SK-N-SH (cell line): ENCODE measurements around the gene CHST11. TPM values are rescaled to one million over a fixed set of nuclear protein-coding genes. Genes with fewer than 3 reads are reported as not detected.

Experiments used
- CTCF ChIA-PET: fragments of 300-600, 350-600 bp; formaldehyde crosslinking; extraction: SDS; loops from one replicate; lab custom pipeline; 2021; lab: Yijun Ruan, JAX
- POLR2A ChIA-PET: fragments of 350-600 bp; sonication (Branson Sonifier 250); formaldehyde crosslinking; extraction: SDS; loops from one replicate; lab custom pipeline; 2020; ENCODE audit warnings: antibody characterized with exemption, inconsistent platforms; lab: Yijun Ruan, JAX
- DNase-seq: peaks from one replicate; pipeline ENCODE4 v3.0.0; 2012
- H2AFZ ChIP-seq: fragments of 200-600 bp; sonication (generic); 2 replicates; pipeline ENCODE4 v1.8.1; 2016; ENCODE audit warnings: antibody characterized with exemption, mild to moderate bottlenecking, low read depth
- H3F3A ChIP-seq: fragments of 200-600 bp; sonication (generic); replicated peaks from 2 replicates; pipeline ENCODE3; 2016; ENCODE audit warnings: antibody characterized with exemption, mild to moderate bottlenecking; ENCODE audit not compliant: insufficient read depth
- H3K27ac ChIP-seq, 2 experiments: fragments of 200-500 bp in 1 of 2; fragments of 200-600 bp in 1 of 2; sonication (Bioruptor generic) in 1 of 2; sonication (generic), shearing (Covaris generic) in 1 of 2; 2 replicates each; pipeline versions ENCODE4 v1.5.1 to v1.6.1; 2014 to 2016; ENCODE audit warnings: low read depth in 2 of 2, inconsistent platforms in 1 of 2, low read length in 1 of 2, mild to moderate bottlenecking in 1 of 2, mixed read lengths in 1 of 2
- H3K27me3 ChIP-seq: fragments of 200-600 bp; sonication (generic), shearing (Covaris generic); 2 replicates; pipeline ENCODE4 v1.6.1; 2016; ENCODE audit warnings: mixed run types; ENCODE audit not compliant: insufficient read depth
- H3K36me3 ChIP-seq, 2 experiments: fragments of 200-500 bp in 1 of 2; fragments of 200-600 bp in 1 of 2; sonication (Bioruptor generic) in 1 of 2; sonication (generic) in 1 of 2; replicated peaks in 1 of 2; 2 replicates each; pipeline versions ENCODE3 to v1.5.1; 2014 to 2016; ENCODE audit warnings: low read length in 1 of 2, mild to moderate bottlenecking in 1 of 2; ENCODE audit not compliant: insufficient read depth in 2 of 2, control insufficient read depth in 1 of 2
- H3K4me1 ChIP-seq, 2 experiments: fragments of 200-500 bp in 1 of 2; fragments of 200-600 bp in 1 of 2; sonication (Bioruptor generic) in 1 of 2; sonication (generic), shearing (Covaris generic) in 1 of 2; 2 replicates each; pipeline versions ENCODE4 v1.5.1 to v1.6.1; 2014 to 2016; ENCODE audit warnings: low read depth in 1 of 2, low read length in 1 of 2, mixed run types in 1 of 2; ENCODE audit not compliant: insufficient read depth in 2 of 2, control insufficient read depth in 1 of 2
- H3K4me2 ChIP-seq: fragments of 200-600 bp; sonication (generic), shearing (Covaris generic); 2 replicates; pipeline ENCODE4 v1.6.1; 2017; ENCODE audit warnings: mixed run types
- H3K4me3 ChIP-seq, 2 experiments: fragments of 200-500 bp in 1 of 2; fragments of 200-600 bp in 1 of 2; sonication (Bioruptor generic) in 1 of 2; sonication (generic), shearing (Covaris generic) in 1 of 2; 2 replicates each; pipeline versions ENCODE4 v1.5.1 to v1.8.1; 2014 to 2016; ENCODE audit warnings: low read depth in 2 of 2, inconsistent platforms in 1 of 2, low read length in 1 of 2, mild to moderate bottlenecking in 1 of 2, mixed read lengths in 1 of 2, moderate library complexity in 1 of 2
- H3K79me2 ChIP-seq: fragments of 200-600 bp; sonication (generic); 2 replicates; pipeline ENCODE4 v1.8.1; 2017; ENCODE audit warnings: mild to moderate bottlenecking; ENCODE audit not compliant: insufficient read depth
- H3K9ac ChIP-seq: fragments of 200-600 bp; sonication (generic); 2 replicates; pipeline ENCODE4 v1.6.1; 2017; ENCODE audit warnings: mixed run types
- H3K9me2 ChIP-seq: fragments of 200-600 bp; sonication (generic); 2 replicates; pipeline ENCODE4 v1.6.1; 2017; ENCODE audit warnings: mixed run types
- H3K9me3 ChIP-seq: fragments of 200-600 bp; sonication (generic); 2 replicates; pipeline ENCODE4 v1.6.1; 2017; ENCODE audit warnings: mixed run types, mild to moderate bottlenecking, moderate library complexity
- H4K20me1 ChIP-seq: fragments of 200-600 bp; sonication (generic); 2 replicates; pipeline ENCODE4 v1.6.1; 2017; ENCODE audit warnings: mild to moderate bottlenecking, mixed run types; ENCODE audit not compliant: insufficient read depth
- CHD2 ChIP-seq: fragments of 150-350 bp; IDR thresholded peaks from 2 replicates; pipeline ENCODE4 v1.6.1; 2018; ENCODE audit warnings: low read length; ENCODE audit not compliant: partially characterized antibody
- ELF1 ChIP-seq: IDR thresholded peaks from 2 replicates; pipeline ENCODE4 v1.4.0; 2012
- EZH2phosphoT487 ChIP-seq: fragments of 200-600 bp; sonication (generic); IDR thresholded peaks from 2 replicates; pipeline ENCODE4 v1.6.1; 2017; ENCODE audit warnings: low read depth, mixed run types, mild to moderate bottlenecking, antibody characterized with exemption, moderate library complexity, borderline replicate concordance
- GABPA ChIP-seq: IDR thresholded peaks from 2 replicates; pipeline ENCODE4 v1.4.0; 2012; ENCODE audit warnings: low read depth, mild to moderate bottlenecking
- GATA2 ChIP-seq: sonication (generic); formaldehyde crosslinking; IDR thresholded peaks from 2 replicates; pipeline ENCODE4 v1.5.0; 2020; ENCODE audit warnings: mild to moderate bottlenecking, missing genetic modification reagents
- MEF2A ChIP-seq: IDR thresholded peaks from 2 replicates; pipeline ENCODE4 v1.4.0; 2012; ENCODE audit warnings: low read depth, borderline replicate concordance
- MXI1 ChIP-seq: IDR thresholded peaks from 2 replicates; pipeline ENCODE4 v1.6.1; 2012; ENCODE audit warnings: mild to moderate bottlenecking, low read depth, low read length, improper control_type of control experiment
- POLR2AphosphoS5 ChIP-seq: IDR thresholded peaks from 2 replicates; pipeline ENCODE4 v1.6.1; 2012; ENCODE audit warnings: low read depth, low read length
- RAD21 ChIP-seq: IDR thresholded peaks from 2 replicates; pipeline ENCODE4 v1.6.1; 2012; ENCODE audit warnings: mild to moderate bottlenecking, low read length
- SIN3A ChIP-seq: IDR thresholded peaks from 2 replicates; pipeline ENCODE4 v1.6.1; 2012; ENCODE audit warnings: low read depth, mild to moderate bottlenecking, low read length, moderate library complexity, borderline replicate concordance
- TCF12 ChIP-seq: IDR thresholded peaks from 2 replicates; pipeline ENCODE4 v1.4.0; 2012
- WGBS: methylation state at CpG from one replicate; pipeline ENCODE4 v1.1.6; 2017; ENCODE audit warnings: low lambda C conversion rate; 5-methylcytosine and 5-hydroxymethylcytosine counted together
- polyA plus RNA-seq, 3 experiments: library from polyadenylated mRNA; depleted of rRNA; stranded (reverse); fragments of >200 nt; gene quantifications; 2 replicates each; pipeline ENCODE4 v1.2.3, GENCODE V29; 2012
- TF ChIP-seq, protein P1 (sequence below): IDR thresholded peaks from 2 replicates; pipeline ENCODE4 v1.4.0; 2012; ENCODE audit warnings: low read depth, borderline replicate concordance
- TF ChIP-seq, protein P2 (sequence below): fragments of 200-600 bp; sonication (generic); IDR thresholded peaks from 2 replicates; pipeline ENCODE4 v1.6.1; 2017; ENCODE audit warnings: antibody characterized with exemption, mild to moderate bottlenecking, moderate library complexity
- TF ChIP-seq, protein P3 (sequence below): IDR thresholded peaks from 2 replicates; pipeline ENCODE4 v1.4.0; 2012; ENCODE audit warnings: low read depth
- TF ChIP-seq, protein P4 (sequence below): IDR thresholded peaks from 2 replicates; pipeline ENCODE4 v1.4.0; 2012; ENCODE audit warnings: low read depth, borderline replicate concordance

The CHST11 gene
- polyA plus RNA-seq, 1 of the 3 experiments (the other 2 are of a cell fraction) = 18.6 TPM

DNA sequence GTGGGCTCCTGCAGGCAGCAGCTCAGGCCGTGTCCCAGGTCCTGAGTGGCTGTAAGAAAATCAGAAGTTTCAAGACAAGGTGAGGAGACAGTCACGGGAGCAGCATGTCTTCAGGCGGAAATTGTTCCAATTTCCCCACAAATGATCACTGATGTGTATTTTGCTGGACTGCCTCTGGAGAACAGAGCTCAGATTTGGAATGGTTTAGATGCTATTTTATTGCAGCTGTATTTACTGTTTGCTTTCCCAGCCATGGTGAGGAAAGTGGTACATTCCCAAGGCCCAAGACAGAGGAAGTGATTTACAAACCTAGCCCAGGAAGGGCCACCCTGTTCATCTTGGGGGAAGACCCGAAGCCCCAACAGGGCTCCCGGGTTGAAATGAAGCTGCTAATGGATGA is 195.6 kb downstream of the CHST11 start:
- H3K79me2 ChIP-seq = no peaks in the 10 kb centered on the region
- H3K4me2 ChIP-seq = no peak overlapping the region
- H3K9me2 ChIP-seq = no peaks in the 10 kb centered on the region
- no peak overlapping the region for H2AFZ ChIP-seq
- WGBS = 93% methylated on average over 4 of the region's 5 CpGs
- ChIA-PET POLR2A (interaction anchor here (0.7 kb wide), 1 partner anchor 90 kb away, joined by 3 read pairs; no protein-coding TSS in a partner anchor), CTCF (interaction anchor here (0.9 to 2.6 kb wide), 3 partner anchors 58 to 271 kb away, joined by 3 to 8 read pairs (median 3); no protein-coding TSS in a partner anchor)
- no peak for DNase-seq
- no peaks in the 10 kb centered on the region for H3K9me3 ChIP-seq
- no peak overlapping the region for H3K27ac ChIP-seq
- H3F3A ChIP-seq = no peaks in the 10 kb centered on the region
- H3K36me3 ChIP-seq = no peaks in the 10 kb centered on the region
- no peaks in the 10 kb centered on the region for H4K20me1 ChIP-seq
- no peak overlapping the region for H3K9ac ChIP-seq
- peaks cover 0 to 36% of the 10 kb centered on the region in 2 experiments; a peak in 2 of 4 replicates for H3K4me1 ChIP-seq
- no peak overlapping the region for H3K4me3 ChIP-seq
- H3K27me3 ChIP-seq = no peaks in the 10 kb centered on the region
- TF ChIP-seq, protein P1, sequence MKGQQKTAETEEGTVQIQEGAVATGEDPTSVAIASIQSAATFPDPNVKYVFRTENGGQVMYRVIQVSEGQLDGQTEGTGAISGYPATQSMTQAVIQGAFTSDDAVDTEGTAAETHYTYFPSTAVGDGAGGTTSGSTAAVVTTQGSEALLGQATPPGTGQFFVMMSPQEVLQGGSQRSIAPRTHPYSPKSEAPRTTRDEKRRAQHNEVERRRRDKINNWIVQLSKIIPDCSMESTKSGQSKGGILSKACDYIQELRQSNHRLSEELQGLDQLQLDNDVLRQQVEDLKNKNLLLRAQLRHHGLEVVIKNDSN = no peak

DNA sequence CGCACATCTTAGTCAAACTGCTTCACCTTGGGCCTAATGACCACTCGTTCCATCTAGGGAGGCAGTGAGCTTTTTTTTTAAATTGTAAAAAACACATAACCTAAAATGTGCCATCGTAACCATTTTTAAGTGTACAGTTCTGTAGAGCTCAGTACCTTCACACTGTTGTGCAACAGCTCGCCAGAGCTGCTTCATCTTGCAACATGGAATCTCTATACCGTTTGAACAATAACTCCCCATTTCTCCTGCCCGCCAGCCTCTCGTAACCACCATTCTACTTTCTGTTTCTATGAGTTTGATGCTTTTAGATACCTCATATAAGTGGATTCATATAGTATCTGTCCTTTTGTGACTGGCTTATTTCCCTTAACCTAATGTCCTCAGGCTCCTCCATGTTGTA is 196.2 kb downstream of the CHST11 start:
- POLR2A ChIA-PET = interaction anchor here (0.7 kb wide), 1 partner anchor 90 kb away, joined by 3 read pairs; no protein-coding TSS in a partner anchor
- no peak overlapping the region for H3K4me2 ChIP-seq
- TF ChIP-seq GATA2 = no peak
- no peak for TF ChIP-seq RAD21
- TF ChIP-seq POLR2AphosphoS5 = no peak
- no peak for TF ChIP-seq SIN3A
- TF ChIP-seq TCF12 = no peak
- TF ChIP-seq GABPA = no peak
- TF ChIP-seq ELF1 = no peak
- TF ChIP-seq EZH2phosphoT487 = no peak
- TF ChIP-seq, protein P2, sequence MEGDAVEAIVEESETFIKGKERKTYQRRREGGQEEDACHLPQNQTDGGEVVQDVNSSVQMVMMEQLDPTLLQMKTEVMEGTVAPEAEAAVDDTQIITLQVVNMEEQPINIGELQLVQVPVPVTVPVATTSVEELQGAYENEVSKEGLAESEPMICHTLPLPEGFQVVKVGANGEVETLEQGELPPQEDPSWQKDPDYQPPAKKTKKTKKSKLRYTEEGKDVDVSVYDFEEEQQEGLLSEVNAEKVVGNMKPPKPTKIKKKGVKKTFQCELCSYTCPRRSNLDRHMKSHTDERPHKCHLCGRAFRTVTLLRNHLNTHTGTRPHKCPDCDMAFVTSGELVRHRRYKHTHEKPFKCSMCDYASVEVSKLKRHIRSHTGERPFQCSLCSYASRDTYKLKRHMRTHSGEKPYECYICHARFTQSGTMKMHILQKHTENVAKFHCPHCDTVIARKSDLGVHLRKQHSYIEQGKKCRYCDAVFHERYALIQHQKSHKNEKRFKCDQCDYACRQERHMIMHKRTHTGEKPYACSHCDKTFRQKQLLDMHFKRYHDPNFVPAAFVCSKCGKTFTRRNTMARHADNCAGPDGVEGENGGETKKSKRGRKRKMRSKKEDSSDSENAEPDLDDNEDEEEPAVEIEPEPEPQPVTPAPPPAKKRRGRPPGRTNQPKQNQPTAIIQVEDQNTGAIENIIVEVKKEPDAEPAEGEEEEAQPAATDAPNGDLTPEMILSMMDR = no peak
- no peak for TF ChIP-seq MXI1
- no peak for TF ChIP-seq CHD2
- TF ChIP-seq, protein P3, sequence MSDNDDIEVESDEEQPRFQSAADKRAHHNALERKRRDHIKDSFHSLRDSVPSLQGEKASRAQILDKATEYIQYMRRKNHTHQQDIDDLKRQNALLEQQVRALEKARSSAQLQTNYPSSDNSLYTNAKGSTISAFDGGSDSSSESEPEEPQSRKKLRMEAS = no peak
- TF ChIP-seq MEF2A = no peak
- TF ChIP-seq, protein P4, sequence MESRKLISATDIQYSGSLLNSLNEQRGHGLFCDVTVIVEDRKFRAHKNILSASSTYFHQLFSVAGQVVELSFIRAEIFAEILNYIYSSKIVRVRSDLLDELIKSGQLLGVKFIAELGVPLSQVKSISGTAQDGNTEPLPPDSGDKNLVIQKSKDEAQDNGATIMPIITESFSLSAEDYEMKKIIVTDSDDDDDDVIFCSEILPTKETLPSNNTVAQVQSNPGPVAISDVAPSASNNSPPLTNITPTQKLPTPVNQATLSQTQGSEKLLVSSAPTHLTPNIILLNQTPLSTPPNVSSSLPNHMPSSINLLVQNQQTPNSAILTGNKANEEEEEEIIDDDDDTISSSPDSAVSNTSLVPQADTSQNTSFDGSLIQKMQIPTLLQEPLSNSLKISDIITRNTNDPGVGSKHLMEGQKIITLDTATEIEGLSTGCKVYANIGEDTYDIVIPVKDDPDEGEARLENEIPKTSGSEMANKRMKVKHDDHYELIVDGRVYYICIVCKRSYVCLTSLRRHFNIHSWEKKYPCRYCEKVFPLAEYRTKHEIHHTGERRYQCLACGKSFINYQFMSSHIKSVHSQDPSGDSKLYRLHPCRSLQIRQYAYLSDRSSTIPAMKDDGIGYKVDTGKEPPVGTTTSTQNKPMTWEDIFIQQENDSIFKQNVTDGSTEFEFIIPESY = no peak
- TF ChIP-seq, all 33 proteins: peak for 0
- Histone ChIP-seq H3K9me2 (no peaks in the 10 kb centered on the region), H3K9ac (no peak overlapping the region), H3K27ac (no peak overlapping the region), H3K36me3 (no peaks in the 10 kb centered on the region), H3F3A (no peaks in the 10 kb centered on the region), H3K27me3 (no peaks in the 10 kb centered on the region), H2AFZ (no peak overlapping the region), H3K4me3 (no peak overlapping the region), H3K4me1 (peaks cover 0 to 36% of the 10 kb centered on the region in 2 experiments; a peak in 2 of 4 replicates), H3K79me2 (no peaks in the 10 kb centered on the region), H3K9me3 (no peaks in the 10 kb centered on the region), H4K20me1 (no peaks in the 10 kb centered on the region)
- 97% methylated on average over 7 of the region's 7 CpGs for WGBS
- DNase-seq = no peak
- CTCF ChIA-PET = interaction anchor here (1.1 to 2.6 kb wide), 2 partner anchors 195 to 271 kb away, joined by 3 to 8 read pairs; no protein-coding TSS in a partner anchor
